Spleen (tissue), 11 donors: ENCODE measurements around the gene KLHL9. TPM values are rescaled to one million over a fixed set of nuclear protein-coding genes. Genes with fewer than 3 reads are reported as not detected.

Experiments
- DNase-seq: peaks from one replicate; pipeline ENCODE4 v3.0.0-alpha.2; 2020
- H3K27ac ChIP-seq, 8 donors: fragments of 200-600 bp; sonication (generic) in 7 of 8; 1 replicate in 4 of 8; 2 replicates in 4 of 8; pipeline versions ENCODE4 v1.5.0 to v1.8.0; 2016 to 2021; ENCODE audit warnings: inconsistent platforms in 4 of 8, mild to moderate bottlenecking in 4 of 8, moderate library complexity in 1 of 8
- H3K27me3 ChIP-seq, 7 donors: fragments of 200-600 bp; sonication (generic) in 6 of 7; replicated peaks in 1 of 7; 1 replicate in 4 of 7; 2 replicates in 3 of 7; pipeline versions ENCODE4 v1.5.0 to v1.8.0; 2016 to 2021; ENCODE audit warnings: inconsistent platforms in 3 of 7, mild to moderate bottlenecking in 1 of 7
- H3K36me3 ChIP-seq, 6 donors: fragments of 200-600 bp; sonication (generic) in 5 of 6; 1 replicate in 4 of 6; 2 replicates in 2 of 6; pipeline versions ENCODE4 v1.5.0 to v1.8.0; 2016 to 2021; ENCODE audit warnings: inconsistent platforms in 2 of 6
- H3K4me1 ChIP-seq, 6 donors: fragments of 200-600 bp; sonication (generic) in 5 of 6; 1 replicate in 3 of 6; 2 replicates in 3 of 6; pipeline versions ENCODE4 v1.5.0 to v1.8.0; 2016 to 2021; ENCODE audit warnings: inconsistent platforms in 3 of 6
- H3K4me3 ChIP-seq, 8 donors: fragments of 200-600 bp; sonication (generic) in 7 of 8; 1 replicate in 4 of 8; 2 replicates in 4 of 8; pipeline versions ENCODE4 v1.5.0 to v1.8.0; 2016 to 2021; ENCODE audit warnings: inconsistent platforms in 4 of 8, mild to moderate bottlenecking in 4 of 8, moderate library complexity in 2 of 8
- H3K9me3 ChIP-seq, 8 donors: fragments of 200-600 bp; sonication (generic) in 7 of 8; 1 replicate in 4 of 8; 2 replicates in 4 of 8; pipeline versions ENCODE4 v1.5.0 to v1.8.0; 2016 to 2021; ENCODE audit warnings: inconsistent platforms in 4 of 8
- CTCF ChIP-seq, 11 experiments: fragments of 200-600 bp in 7 of 11; fragments of 450-650 bp in 4 of 11; sonication (generic) in 4 of 11; IDR thresholded peaks in 8 of 11; conservative IDR thresholded peaks in 3 of 11; 1 replicate in 7 of 11; 2 replicates in 4 of 11; pipeline versions ENCODE4 v1.4.0 to v1.8.0; 2016 to 2021; ENCODE audit warnings: antibody characterized with exemption in 11 of 11, inconsistent platforms in 4 of 11, mild to moderate bottlenecking in 1 of 11
- POLR2A ChIP-seq, 3 donors: fragments of 450-650 bp; IDR thresholded peaks; one replicate each; pipeline ENCODE4 v1.5.1; 2017; ENCODE audit warnings: antibody characterized with exemption in 3 of 3, mild to moderate bottlenecking in 1 of 3
- POLR2AphosphoS5 ChIP-seq, 3 donors: sonication (generic); formaldehyde crosslinking; IDR thresholded peaks; one replicate each; pipeline ENCODE4 v1.5.1; 2017; ENCODE audit warnings: antibody characterized with exemption in 3 of 3
- WGBS, 5 donors: extraction: QIAGEN DNeasy Blood & Tissue Kit in 3 of 5; methylation state at CpG; one replicate each; pipeline versions ENCODE4 v1.1.5 to v1.1.7; 2013 to 2018; 5-methylcytosine and 5-hydroxymethylcytosine counted together
- intact Hi-C: fragments of 100-400 bp; cut with DNase I; formaldehyde crosslinking; loops from one replicate; pipeline ENCODE4 v1.15.0; 2023; ENCODE audit warnings: low total_unique reads
- polyA plus RNA-seq, 3 donors: library from polyadenylated mRNA; stranded (reverse); fragments of 200-250 nt; gene quantifications; one replicate each; pipeline ENCODE4 v1.2.1, GENCODE V29; 2013
- total RNA-seq, 7 donors: library from RNA; depleted of rRNA in 3 of 7; stranded (reverse); fragments of >200 nt in 3 of 7; fragmentation: NEBNext Ultra II Directional in 4 of 7; extraction: Animal tissue kit (Norgen Biotek cat#: 25700) in 4 of 7; gene quantifications; one replicate each; pipeline versions ENCODE4 v1.1.0 to v1.2.1, GENCODE V29; 2016 to 2021
- donor health status: healthy with polysubstance abuse.
- donor health status: DM: no; HTN: no; CAD: no; lungs with moderate emphysema.
- donor health status: DM: no; HTN: no; CAD: no.
- donor health status: Bipolar disorder and iron deficiency.
- donor health status: healthy.
- donor health status: DM: no; HTN: no; CAD: no.
- donor health status: DM: yes; HTN: yes; CAD: no.

KLHL9 gene
- total and polyA plus RNA-seq, 10 donors: 7.7 to 32.7 (median 25.4) TPM

- Histone ChIP-seq H3K4me1 (no peaks in the 10 kb centered on the region), H3K36me3 (no peaks in the 10 kb centered on the region), H3K4me3 (no peak overlapping the region), H3K27ac (no peak overlapping the region), H3K27me3 (peaks cover 0 to 21% (median 0%) of the 10 kb centered on the region in 7 donors), H3K9me3 (peaks cover 0 to under 1% (median 0%) of the 10 kb centered on the region in 8 donors)
- 33 to 75% (median 56%) methylated on average over 2 of the region's 2 CpGs for WGBS, 5 donors
- intact Hi-C loops: no loop called here
- TF ChIP-seq POLR2A (IDR thresholded peaks at IDR 0.05) (no peak), POLR2AphosphoS5 (IDR thresholded peaks at IDR 0.05) (no peak), CTCF (IDR thresholded peaks at IDR 0.05 in 8 of 11, conservative IDR thresholded peaks at IDR 0.05 in 3 of 11) (no peak)
- no peak for DNase-seq
These were observed 53.9 kb downstream of the KLHL9 start for GRCh38 chr9:21281275-21281674.

Other genes with a start within 250 kb of the KLHL9 start
- gene IFNW1, start 193.6 kb downstream of the KLHL9 start, total RNA-seq: not detected
- gene IFNW1, start 193.6 kb downstream of the KLHL9 start, polyA plus RNA-seq: not detected
- not detected for gene IFNA21, start 168.7 kb downstream of the KLHL9 start, total RNA-seq
- gene IFNA21, start 168.7 kb downstream of the KLHL9 start, polyA plus RNA-seq: not detected
- not detected for gene IFNA4, start 147.8 kb downstream of the KLHL9 start, total RNA-seq
- gene IFNA4, start 147.8 kb downstream of the KLHL9 start, polyA plus RNA-seq: not detected
- not detected for gene IFNA7, start 133.2 kb downstream of the KLHL9 start, total RNA-seq
- not detected for gene IFNA7, start 133.2 kb downstream of the KLHL9 start, polyA plus RNA-seq
- gene IFNA10, start 128.3 kb downstream of the KLHL9 start, total RNA-seq: not detected
- not detected for gene IFNA10, start 128.3 kb downstream of the KLHL9 start, polyA plus RNA-seq
- gene IFNA16, start 118.1 kb downstream of the KLHL9 start, total RNA-seq: not detected
- not detected for gene IFNA16, start 118.1 kb downstream of the KLHL9 start, polyA plus RNA-seq
- gene IFNA17, start 107.2 kb downstream of the KLHL9 start, total RNA-seq: not detected
- not detected for gene IFNA17, start 107.2 kb downstream of the KLHL9 start, polyA plus RNA-seq
- not detected for gene IFNA14, start 95.4 kb downstream of the KLHL9 start, total RNA-seq
- gene IFNA14, start 95.4 kb downstream of the KLHL9 start, polyA plus RNA-seq: not detected
- gene IFNA5, start 30.1 kb downstream of the KLHL9 start, total RNA-seq: 1 to 10 TPM in 1 of 7 donors, not detected in 6; 1.2 TPM
- not detected for gene IFNA5, start 30.1 kb downstream of the KLHL9 start, polyA plus RNA-seq
- under 1 TPM in 1 of 7 donors, not detected in 6; 0.23 TPM for gene IFNA6, start 15.5 kb upstream of the KLHL9 start, total RNA-seq
- not detected for gene IFNA6, start 15.5 kb upstream of the KLHL9 start, polyA plus RNA-seq
- gene IFNA13, start 32.7 kb upstream of the KLHL9 start, total RNA-seq: 1 to 10 TPM in 1 of 7 donors, under 1 TPM in 3, not detected in 3; 0.25 to 1.7 (median 0.90) TPM
- gene IFNA13, start 32.7 kb upstream of the KLHL9 start, polyA plus RNA-seq: under 1 TPM in 1 of 3 donors, not detected in 2; 0.17 TPM
- gene IFNA2, start 50.0 kb upstream of the KLHL9 start, total RNA-seq: under 1 TPM in 2 of 7 donors, not detected in 5; 0.86 to 0.88 TPM
- not detected for gene IFNA2, start 50.0 kb upstream of the KLHL9 start, polyA plus RNA-seq
- gene IFNA8, start 73.7 kb upstream of the KLHL9 start, total RNA-seq: not detected
- gene IFNA8, start 73.7 kb upstream of the KLHL9 start, polyA plus RNA-seq: not detected
- gene IFNA1, start 105.0 kb upstream of the KLHL9 start, total RNA-seq: not detected
- gene IFNA1, start 105.0 kb upstream of the KLHL9 start, polyA plus RNA-seq: not detected
- not detected for gene IFNE, start 146.9 kb upstream of the KLHL9 start, total RNA-seq
- gene IFNE, start 146.9 kb upstream of the KLHL9 start, polyA plus RNA-seq: under 1 TPM in 2 of 3 donors, not detected in 1; 0.11 to 0.12 TPM